ENCODE results near the gene CFAP69.
"Not testable (repeated sequence)": the region's sequence is repeated elsewhere in the genome, so short reads cannot be mapped to it uniquely, and the experiment has no call there.

CFAP69 gene

DNA sequence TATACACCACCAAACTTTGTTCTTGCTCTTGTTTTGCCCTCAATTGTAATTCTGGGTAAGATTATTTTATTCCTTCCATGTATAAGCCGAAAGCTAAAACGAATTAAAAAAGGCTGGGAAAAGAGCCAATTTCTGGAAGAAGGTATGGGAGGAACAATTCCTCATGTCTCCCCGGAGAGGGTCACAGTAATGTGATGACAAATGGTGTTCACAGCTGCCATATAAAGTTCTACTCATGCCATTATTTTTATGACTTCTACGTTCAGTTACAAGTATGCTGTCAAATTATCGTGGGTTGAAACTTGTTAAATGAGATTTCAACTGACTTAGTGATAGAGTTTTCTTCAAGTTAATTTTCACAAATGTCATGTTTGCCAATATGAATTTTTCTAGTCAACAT, 12.5 kb upstream of the CFAP69 start:
- no peak for DNase-seq

DNA sequence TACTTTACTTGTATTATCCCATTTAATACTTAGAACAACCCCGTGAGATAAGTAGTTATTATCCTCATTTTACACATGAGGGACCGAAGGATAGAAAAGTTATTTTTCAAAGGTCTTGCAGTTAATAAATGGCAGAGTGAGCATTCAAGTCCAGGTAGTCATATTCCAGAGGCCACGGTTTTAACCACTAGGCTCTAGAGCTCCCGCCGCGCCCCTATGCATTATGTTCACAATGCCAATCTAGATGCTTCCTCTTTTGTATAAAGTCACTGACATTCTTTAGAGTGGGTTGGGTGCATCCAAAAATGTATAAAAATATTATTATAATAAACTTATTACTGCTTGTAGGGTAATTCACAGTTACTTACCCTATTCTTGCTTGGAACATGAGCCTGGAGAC, 11.4 kb upstream of the CFAP69 start:
- no peak for DNase-seq

DNA sequence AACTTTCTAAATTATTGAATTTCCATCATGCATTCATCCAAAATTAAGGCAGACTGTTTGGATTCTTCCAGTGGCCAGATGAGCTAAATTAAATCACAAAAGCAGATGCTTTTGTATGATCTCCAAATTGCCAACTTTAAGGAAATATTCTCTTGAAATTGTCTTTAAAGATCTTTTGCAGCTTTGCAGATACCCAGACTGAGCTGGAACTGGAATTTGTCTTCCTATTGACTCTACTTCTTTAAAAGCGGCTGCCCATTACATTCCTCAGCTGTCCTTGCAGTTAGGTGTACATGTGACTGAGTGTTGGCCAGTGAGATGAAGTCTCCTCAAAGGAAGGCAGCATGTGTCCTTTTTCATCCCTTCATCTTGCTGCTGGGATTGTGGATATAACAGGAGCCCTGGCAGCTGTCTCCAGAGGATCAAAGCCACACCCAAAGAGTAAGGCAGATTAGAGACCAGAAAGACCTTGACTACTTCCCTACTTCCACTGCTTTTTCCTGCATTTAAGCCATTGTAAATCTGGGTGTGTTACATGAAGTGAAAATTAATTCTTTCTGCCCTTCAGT, 8.2 kb upstream of the CFAP69 start:
- no peak for DNase-seq

DNA sequence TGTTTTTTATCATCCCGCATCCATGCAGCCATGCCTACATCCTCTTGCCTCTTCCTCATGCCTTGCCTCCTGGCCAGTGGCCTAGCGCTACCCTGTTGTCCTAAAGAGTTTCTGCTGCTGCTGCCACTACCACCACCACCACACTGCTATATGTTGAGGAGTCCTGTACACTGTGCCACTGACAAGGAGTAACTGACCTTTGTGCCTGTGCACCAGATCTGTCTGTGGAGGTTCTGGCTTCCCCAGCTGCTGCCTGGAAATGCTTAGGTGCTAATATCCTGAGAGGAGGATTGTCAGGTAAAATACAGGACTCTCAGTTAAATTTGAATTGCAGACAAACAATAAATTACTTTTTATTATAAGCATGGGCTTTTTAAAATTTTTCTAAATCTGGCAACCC, 7.0 kb upstream of the CFAP69 start:
- DNase-seq, result no peak

DNA sequence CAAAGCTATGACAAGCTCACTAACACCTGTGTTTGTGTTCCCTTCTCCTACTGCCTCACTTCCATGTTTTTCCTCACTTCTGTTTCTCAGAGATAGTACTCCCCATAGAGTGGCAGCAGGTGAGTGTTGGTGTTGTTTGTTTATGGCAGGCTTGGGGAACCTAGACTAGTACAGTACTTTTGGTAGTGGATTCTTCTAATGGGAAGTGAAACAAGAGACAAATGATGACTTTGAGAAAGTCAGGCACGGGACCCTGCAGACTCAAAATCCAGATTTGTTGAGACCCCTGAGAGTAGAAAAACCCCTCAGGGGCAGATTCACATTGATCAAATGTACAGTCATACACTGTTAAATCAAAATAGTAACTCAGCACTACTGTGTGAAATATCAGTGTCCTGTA, 6.4 kb upstream of the CFAP69 start:
- no peak for DNase-seq

DNA sequence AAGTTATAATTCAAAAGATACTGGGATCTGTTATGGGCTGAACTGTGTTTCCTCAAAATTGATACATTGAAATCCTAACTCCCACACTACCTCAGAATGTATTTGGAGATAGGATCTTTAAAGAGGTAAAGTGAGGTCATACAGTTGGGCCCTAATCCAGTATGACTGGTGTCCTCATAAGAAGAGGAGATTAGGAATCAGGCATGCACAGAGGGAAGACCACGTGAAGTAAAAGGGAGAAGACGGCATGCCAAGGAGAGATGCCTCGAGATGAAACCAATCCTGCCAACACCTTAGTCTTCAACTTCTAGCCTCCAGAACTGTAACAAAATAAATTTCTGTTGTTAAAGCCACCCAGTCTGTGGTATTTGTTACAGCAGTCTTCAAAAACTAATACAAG, 5.9 kb upstream of the CFAP69 start:
- no peak for DNase-seq

DNA sequence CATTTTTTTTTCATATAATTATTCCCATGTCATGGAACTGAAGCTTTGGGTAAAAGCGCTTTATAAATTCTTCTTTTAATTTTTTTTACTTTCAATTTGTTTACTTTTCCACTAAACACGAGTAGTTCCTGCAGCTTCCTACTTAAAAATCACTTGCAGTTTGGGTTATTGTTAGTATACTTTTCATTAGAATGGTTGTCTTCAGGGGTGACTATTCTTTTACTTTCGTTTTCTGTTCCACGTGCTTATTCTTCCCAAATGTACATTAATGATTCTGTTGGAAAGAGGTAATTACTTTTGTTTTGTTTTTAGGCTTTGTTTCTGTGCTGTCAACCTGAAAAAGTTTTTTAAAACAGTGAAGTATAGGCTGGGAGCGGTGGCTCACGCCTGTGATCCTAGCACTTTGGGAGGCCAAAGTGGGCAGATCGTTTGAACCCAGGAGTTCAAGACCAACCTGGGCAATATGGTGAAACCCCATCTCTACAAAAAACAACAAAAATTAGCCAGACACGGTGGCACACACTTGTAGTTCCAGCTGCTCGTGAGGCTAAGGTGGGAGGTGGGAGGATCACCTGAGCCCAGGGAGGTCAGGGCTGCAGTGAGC, 5.2 kb upstream of the CFAP69 start:
- DNase-seq, result no peak

DNA sequence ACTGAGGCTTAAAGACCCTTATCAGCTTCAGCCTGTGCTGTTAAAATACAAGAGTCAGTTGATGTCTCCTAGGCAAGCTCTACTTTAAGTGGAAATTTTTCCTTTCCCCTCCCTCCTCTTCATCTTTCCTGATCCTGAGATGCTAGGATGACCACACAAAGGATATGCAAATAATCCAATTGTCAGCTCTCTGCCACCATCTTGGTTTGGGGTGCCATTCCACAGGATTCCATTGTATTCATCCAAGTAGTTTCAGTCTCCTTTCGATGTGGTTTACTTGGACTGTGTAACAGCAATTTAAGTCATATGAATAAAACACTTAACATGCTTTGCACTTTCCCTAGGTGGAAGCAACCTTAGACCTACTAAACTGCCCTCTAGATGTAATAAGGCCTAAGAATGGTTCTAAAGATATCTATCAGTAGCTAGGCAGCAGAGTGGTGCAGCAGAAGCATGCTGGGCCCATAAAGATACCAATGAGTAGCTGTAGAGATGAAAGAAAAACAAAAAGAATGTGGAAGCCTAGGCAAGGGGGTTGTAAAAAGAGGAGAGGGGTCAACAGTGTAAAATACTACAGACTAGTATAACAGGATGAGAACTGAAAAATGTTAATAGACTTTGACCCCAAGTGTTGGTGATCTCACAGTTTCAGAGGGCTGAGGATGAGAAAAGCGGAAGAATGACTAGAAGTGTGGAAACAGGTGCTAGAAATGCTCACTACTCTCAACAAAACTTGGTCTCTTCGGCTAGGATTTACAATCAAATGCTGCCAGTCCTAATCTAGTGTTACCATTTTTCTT, 2.4 kb upstream of the CFAP69 start:
- DNase-seq, result no peak

DNA sequence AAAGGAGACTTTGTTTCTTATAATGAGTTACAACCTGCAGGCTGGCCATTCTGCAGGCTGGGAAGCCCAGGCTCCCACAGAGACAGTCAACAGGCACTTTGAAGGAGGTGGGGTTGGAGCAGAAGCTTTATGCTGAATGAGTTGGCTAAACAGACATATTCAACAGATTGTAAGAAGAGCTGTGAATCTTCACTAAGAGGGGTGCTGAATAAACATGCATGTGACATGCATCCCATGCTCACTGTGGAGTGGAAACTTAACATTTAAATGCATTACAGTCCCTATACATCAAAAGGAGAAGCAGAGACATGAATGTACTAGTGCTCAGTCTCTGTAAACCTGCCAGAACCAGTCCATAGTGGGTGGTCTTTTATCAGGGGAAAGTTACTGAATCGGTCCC, 1.4 kb upstream of the CFAP69 start:
- DNase-seq, result no peak

DNA sequence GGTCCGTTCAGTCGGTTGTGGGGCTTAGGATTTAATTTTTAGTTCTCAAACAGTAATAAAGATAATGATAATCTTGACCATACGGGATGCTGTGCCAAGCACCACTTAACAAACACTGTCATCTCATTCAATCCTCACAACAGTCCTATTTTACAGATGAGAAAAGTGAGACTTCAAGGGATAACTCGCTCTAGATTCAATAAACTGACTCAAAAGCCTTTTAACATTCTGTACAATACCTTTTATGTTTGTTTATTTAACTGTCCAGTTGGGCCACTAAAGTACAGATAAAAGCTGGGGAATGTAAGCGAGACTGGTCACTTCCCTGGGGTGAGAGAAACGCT, 437 bp upstream of the CFAP69 start:
- no peak for DNase-seq

DNA sequence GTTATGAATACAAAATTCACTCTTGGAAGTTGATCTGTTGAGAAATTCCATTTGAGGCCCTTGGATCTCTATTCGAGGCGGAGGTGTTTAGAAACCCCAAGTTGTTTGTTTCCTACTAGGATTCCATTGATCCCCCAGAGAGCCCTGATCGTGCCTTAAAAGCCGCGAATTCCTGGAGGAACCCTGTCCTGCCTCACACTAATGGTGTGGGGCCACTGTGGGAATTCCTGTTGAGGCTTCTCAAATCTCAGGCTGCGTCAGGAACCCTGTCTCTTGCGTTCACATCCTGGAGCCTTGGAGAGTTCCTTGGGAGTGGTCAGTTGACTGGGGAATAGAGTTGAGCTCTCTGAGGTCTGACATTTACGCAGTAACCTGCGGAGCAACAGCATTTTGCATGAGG, 1.2 kb downstream of the CFAP69 start:
- DNase-seq, result no peak

DNA sequence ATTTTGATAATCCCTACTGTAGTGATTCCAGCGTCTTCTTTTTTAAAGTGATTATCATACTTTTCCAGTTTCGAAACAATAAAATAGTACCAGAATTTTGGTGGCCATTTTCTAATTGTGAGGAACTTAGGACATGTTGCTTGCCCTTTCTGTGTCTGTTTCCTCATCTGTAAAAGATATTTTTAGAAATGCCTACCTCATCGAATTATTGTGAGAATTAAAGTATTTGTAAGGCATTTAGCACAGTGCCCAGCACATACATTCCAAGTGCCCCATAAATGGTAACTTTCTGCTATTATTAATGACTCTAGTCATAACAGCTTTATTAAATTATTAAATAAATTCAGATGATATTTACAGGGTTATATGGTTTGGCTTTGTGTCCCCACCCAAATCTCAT, 3.7 kb downstream of the CFAP69 start:
- DNase-seq, result no peak

DNA sequence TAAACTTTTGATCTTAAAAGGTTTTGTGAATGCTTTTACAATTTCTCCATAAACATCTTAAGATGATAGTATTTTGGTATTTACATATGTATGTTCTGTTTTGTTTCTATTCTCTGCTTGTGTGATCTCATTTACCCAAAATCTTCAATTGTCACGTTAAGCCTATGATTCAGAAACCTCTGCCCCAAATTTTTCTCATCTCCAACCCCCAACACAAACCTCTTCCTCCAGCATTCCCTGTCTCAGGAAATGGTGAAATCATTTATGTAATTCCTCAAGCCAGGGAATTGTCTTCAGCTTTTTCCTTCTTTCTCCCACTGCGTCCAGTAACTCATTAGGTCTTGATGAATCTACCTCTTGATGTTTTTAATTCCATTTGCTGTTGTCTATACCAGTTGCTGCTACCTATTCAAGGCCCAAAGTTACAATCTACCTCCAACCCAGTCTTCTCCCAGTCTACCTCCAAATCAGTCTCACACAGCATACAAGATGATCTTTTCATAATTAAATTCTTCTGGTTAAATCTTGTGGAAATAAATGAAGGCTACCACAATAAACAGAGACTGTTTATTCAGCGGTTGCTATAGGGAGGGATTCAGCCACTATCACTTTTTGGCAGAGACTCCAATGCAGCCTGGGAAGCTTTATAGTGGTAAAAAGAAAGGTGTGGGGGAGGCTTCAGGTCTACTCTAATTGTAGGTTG, 5.8 kb downstream of the CFAP69 start:
- DNase-seq, result no peak

DNA sequence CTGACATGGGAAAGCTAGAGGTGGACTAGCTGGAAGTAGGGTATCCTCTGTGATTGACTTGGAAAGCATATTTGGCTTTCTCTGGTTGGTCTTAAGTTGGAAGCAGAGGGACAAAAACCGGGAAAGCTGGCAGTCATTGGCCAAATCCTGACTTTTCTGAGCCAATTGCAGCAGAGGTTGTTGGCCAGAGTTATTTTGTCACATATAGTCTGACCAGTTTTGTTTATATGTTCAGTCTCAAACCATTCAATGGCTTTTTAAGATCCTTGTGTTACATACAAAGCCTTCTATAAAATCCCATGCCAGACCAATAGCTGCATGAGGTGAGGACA, 6.3 kb downstream of the CFAP69 start:
- no peak for DNase-seq

DNA sequence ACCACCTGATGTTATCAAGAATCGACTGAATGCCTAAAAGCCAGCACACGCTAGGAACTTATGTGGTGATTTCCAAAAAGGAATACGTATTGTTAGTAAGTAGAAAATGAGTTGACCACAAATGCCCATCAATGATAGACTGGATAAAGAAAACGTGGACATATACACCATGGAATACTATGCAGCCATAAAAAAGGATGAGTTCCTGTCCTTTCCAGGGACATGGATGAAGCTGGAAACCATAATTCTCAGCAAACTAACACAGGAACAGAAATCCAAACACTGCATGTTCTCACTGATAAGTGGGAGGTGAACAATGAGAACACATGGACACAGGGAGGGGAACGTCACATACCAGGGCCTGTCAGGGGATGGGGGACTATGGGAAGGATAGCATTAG, 11.0 kb downstream of the CFAP69 start:
- not testable (repeated sequence) for DNase-seq

DNA sequence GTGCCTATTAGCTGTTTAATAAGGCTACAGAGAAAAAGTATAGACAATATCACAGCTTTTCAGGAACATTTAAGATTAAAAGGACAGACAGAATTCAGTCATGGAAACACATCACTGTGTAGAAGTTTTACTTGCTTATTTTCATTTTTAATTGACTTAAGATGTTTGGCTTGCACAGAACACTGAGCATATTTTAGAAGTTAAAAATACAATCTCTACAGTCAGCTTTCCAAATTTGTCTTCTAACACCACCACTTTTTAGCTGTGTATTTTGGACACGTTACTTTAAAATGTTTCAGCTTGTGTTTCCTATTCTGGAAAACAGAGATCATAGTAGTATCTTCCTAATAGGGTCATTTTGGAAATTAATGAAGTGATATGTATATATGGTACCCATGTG, 11.8 kb downstream of the CFAP69 start:
- no peak for DNase-seq

DNA sequence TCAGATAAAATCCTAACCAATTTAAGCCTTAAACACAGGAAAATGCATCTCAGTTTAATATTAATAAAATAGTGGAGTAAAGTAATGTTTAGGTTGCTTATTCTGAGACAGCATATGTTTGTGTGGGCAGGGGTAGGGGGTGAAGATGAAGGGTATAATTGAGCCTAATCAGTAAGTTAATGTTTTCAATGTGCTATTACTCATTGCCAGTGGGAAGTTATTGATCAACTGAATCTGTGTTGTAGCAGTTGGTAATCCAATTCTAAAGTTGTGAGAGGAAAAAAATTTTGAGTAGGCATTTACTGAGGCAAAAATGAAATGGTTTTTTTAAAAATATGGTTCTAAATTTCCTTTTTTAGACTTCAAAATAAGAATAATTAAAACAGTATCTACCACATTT, 16.5 kb downstream of the CFAP69 start:
- DNase-seq, result no peak

DNA sequence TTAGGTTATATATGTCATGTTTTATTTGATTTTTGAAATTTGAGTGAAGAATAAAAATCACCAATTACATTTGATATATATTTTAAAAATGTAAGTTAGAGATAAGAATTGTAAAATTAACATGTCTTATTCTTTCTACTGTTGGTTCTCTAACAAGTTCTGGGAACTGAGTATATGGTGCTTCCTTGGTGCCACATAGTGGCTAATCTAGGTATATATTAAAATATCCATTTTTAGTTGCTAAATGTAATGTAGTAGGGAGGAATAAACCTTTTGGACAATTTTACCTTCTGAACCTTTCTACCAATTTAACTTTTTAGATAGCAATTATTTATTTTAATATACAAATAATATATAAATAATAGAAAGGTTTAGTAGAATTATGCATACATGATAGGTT, 17.5 kb downstream of the CFAP69 start:
- no peak for DNase-seq

DNA sequence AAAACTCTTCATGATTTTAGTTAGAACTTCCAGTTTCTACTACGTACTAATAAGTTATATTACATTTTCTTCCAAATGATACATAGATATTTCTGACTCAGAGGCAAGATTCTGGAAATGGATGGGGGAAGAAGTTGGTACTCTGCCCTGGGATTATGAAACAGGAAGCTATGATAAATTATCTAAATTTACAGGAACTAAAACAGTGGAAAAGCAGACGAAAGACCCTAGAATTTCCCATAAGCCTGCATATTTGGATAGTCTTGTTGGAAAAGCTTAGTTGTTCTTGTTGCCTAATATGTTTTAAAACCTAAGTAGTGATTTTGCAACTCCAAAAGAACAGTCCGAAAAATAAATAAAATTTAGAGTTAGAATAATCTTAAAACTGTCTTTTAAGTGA, 21.8 kb downstream of the CFAP69 start:
- DNase-seq, result no peak

DNA sequence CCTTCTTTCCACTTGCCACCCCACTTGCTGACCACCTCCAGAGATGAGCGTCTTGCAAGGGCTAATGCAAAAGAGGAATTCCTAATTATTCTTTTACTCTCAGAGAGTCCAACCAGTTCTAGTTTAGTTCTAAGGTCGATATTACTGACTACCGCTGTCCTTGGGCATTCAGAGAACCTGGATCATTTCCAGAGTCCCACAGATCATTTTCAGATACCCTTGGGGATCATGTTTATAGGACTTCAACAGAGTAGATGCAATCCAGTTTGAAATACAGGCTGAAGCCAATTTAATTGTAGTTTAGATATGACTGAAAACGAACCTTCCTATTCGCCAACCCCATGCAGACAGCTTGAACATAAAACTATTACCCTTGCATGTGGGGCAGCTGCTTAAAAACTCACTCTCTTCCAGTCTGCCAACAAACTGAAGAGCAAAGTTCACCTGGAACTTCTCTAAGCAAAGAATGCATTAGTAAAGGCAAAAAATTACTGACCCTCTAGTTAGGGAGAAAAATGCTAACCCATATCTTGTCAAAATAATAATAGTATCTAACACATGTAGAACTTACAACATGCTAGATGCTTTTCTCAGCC, 22.4 kb downstream of the CFAP69 start:
- no peak for DNase-seq

DNA sequence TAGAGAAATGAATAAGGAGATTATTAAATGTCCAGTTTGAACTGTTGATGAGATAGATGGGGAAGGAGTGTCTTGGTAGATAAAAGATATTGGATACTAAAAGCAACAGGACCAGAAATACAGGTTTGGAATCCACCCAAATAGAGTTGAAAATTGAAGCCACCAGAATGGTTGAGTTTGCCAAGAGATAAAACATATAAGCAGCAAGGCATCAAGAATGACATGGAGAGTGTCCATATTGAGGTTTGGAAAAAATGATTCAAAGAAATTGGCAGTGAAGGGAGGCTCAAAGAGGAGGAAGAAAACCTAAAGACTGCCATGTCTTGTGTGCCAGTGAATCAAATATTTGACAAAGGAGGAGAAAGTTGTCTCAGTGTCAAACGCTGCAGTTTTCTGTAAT, 24.2 kb downstream of the CFAP69 start:
- DNase-seq, result no peak

DNA sequence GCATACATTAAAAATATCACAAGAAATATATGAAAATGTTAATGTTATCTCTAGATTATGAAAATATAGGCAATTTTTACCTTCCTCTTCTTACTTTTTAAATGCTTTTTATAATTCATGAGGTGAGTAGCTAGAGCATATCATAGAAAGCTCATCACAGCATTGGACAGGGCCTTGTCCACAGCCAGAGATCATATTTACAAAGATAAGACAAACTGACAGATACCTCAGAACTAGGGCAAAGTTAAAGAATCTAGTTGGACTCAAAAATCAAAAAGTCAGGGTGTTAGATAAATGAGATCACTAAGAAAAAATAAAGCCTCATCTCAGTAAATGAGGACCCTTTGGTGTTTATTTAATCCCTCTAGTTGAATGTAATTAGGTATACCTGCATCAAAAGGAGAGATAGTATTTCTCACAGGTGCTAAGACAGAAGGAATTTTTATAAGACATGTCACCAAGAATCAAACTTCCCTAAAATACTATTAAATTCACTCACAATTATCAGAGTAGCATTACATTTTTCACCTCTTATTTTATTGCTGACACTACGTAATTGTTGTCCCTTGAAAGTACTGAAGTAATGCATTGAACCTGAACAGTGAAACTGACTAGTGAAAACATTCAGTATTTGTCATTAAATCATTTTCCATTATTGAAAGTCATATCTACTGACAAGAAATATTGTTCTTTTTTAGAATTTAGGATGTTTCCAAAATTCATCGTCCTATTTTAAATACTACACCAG, 25.6 kb downstream of the CFAP69 start:
- DNase-seq, result no peak

DNA sequence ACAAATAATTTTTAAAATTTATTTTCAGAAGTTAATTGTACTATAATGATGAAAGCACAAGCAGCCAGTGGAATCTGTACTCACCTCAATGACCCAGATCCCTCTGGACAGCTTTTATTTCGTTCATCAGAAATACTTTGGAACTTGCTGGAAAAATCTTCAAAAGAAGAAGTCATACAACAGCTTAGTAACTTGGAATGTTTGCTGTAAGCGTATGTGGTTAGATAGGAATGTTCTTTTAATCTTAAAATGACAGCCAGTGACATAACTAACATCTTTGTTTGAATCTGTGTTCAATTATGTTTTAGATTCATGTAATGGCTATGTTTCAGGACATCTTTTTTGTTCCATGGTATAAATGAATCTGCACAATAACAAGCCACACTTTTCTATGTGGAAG, 26.8 kb downstream of the CFAP69 start:
- no peak for DNase-seq

All from bone marrow (tissue), 2 donors.